22Rv1 (cell line): ENCODE measurements around the gene BMS1.

Experiments used
- H3K27ac ChIP-seq: fragments of 450-650 bp; 2 replicates; pipeline ENCODE4 v1.5.1; 2017
- ZFX ChIP-seq: fragments of 450-650 bp; IDR thresholded peaks from 2 replicates; pipeline ENCODE4 v1.6.1; 2017; ENCODE audit warnings: antibody characterized with exemption, borderline replicate concordance
- TF ChIP-seq, protein P1 (sequence below): fragments of 450-650 bp; IDR thresholded peaks from 2 replicates; pipeline ENCODE4 v1.5.1; 2017; ENCODE audit warnings: mild to moderate bottlenecking

Gene BMS1

DNA sequence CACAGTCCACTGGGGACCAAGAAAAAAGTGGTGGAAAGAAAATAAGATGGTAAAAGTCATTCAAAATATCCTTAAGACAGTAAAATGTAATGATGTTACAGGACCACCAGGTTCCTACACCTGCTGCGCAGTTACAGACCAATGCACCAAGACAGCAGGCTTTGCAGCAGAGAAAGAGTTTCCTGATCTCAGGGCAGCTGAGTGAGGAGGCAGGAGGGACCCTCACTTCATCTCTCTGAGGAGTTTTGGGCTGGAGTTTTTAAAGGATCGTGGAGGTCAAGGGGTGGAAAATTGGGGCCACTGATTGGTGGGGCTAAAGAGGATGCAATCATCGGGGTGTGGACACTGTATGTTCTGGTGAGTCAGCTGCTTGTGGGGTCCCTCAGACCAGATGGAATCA, 100.0 kb downstream of the BMS1 start:
- TF ChIP-seq ZFX: no peak
- TF ChIP-seq, protein P1, sequence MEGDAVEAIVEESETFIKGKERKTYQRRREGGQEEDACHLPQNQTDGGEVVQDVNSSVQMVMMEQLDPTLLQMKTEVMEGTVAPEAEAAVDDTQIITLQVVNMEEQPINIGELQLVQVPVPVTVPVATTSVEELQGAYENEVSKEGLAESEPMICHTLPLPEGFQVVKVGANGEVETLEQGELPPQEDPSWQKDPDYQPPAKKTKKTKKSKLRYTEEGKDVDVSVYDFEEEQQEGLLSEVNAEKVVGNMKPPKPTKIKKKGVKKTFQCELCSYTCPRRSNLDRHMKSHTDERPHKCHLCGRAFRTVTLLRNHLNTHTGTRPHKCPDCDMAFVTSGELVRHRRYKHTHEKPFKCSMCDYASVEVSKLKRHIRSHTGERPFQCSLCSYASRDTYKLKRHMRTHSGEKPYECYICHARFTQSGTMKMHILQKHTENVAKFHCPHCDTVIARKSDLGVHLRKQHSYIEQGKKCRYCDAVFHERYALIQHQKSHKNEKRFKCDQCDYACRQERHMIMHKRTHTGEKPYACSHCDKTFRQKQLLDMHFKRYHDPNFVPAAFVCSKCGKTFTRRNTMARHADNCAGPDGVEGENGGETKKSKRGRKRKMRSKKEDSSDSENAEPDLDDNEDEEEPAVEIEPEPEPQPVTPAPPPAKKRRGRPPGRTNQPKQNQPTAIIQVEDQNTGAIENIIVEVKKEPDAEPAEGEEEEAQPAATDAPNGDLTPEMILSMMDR: no peak
- no peak overlapping the region for H3K27ac ChIP-seq
